ENCODE data around the gene HOXA9. TPM values are rescaled to one million over a fixed set of nuclear protein-coding genes. Genes with fewer than 3 reads are reported as not detected.

HOXA9 gene
- total RNA-seq, 2 donors from 2014 or later, result 14.7 to 57.0 TPM

DNA sequence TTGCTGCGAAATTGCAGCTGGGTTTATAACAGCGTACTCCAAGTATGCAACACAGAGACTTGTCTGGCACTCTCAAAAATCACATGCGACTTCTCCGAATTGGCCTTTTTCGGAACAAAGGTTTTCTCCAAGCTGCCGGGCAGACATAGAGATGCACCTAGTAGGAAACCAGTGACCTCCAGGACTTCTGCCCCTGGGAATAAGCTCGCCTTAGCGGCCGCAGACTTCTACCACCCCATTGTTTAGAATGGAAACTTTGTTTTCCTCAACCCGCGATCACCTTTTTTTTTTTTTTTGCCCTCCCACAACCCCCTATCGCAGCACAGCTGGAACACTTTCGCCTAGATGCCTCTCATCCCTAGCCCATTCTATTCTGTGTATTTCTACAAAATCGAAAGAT, 13.7 kb upstream of the HOXA9 start:
- intact Hi-C loops (cut with DNase I), result no loop called here
- TF ChIP-seq, protein P1, sequence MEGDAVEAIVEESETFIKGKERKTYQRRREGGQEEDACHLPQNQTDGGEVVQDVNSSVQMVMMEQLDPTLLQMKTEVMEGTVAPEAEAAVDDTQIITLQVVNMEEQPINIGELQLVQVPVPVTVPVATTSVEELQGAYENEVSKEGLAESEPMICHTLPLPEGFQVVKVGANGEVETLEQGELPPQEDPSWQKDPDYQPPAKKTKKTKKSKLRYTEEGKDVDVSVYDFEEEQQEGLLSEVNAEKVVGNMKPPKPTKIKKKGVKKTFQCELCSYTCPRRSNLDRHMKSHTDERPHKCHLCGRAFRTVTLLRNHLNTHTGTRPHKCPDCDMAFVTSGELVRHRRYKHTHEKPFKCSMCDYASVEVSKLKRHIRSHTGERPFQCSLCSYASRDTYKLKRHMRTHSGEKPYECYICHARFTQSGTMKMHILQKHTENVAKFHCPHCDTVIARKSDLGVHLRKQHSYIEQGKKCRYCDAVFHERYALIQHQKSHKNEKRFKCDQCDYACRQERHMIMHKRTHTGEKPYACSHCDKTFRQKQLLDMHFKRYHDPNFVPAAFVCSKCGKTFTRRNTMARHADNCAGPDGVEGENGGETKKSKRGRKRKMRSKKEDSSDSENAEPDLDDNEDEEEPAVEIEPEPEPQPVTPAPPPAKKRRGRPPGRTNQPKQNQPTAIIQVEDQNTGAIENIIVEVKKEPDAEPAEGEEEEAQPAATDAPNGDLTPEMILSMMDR (IDR thresholded peaks at IDR 0.05), result no peak
- no peak for TF ChIP-seq POLR2A (IDR thresholded peaks at IDR 0.05)
- no peak for TF ChIP-seq POLR2AphosphoS5 (IDR thresholded peaks at IDR 0.05)
- DNase-seq (ENCODE audit: low spot score), result no peak
- Histone ChIP-seq H3K9me3 (no peaks in the 10 kb centered on the region), H3K27me3 (replicated peaks; ENCODE audit: insufficient read depth) (no peaks in the 10 kb centered on the region), H3K4me1 (replicated peaks) (no peaks in the 10 kb centered on the region), H3K4me3 (peak overlapping the region; percentile 61 to 80), H3K27ac (peak overlapping the region; percentile 96), H3K36me3 (no peaks in the 10 kb centered on the region)
- WGBS, result 14% methylated on average over 14 of the region's 14 CpGs

DNA sequence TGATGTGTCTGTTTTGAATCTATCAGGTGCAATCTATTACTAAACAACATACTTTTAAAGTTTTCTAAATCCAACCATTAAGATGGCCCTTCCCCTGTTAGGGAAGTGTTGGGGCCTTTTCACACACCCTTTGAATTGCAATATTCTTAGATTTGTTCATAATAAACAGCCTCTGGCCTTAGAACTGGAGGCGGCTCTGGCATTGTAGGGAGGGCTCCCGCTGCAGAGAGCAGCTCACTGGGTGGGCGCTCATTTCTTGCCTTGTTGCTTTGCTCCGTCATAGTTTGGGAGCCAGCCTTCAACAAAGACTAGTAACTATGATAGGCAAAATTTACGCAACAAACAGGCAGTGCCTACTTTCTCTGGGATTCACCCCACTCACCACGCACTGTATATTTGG, 13.0 kb upstream of the HOXA9 start:
- no peaks in the 10 kb centered on the region for H3K9me3 ChIP-seq
- 30% methylated on average over 6 of the region's 6 CpGs for WGBS
- H3K27me3 ChIP-seq (replicated peaks; ENCODE audit: insufficient read depth), result no peaks in the 10 kb centered on the region
- DNase-seq (ENCODE audit: low spot score), result no peak
- H3K36me3 ChIP-seq, result no peaks in the 10 kb centered on the region
- no peaks in the 10 kb centered on the region for H3K4me1 ChIP-seq (replicated peaks)
- peak overlapping the region; percentile 61 to 80 for H3K4me3 ChIP-seq
- TF ChIP-seq POLR2A (IDR thresholded peaks at IDR 0.05) (no peak), POLR2AphosphoS5 (IDR thresholded peaks at IDR 0.05) (no peak)
- TF ChIP-seq, protein P1 (IDR thresholded peaks at IDR 0.05), result no peak
- peak overlapping the region; percentile 96 for H3K27ac ChIP-seq
- intact Hi-C loops (cut with DNase I), result no loop called here

DNA sequence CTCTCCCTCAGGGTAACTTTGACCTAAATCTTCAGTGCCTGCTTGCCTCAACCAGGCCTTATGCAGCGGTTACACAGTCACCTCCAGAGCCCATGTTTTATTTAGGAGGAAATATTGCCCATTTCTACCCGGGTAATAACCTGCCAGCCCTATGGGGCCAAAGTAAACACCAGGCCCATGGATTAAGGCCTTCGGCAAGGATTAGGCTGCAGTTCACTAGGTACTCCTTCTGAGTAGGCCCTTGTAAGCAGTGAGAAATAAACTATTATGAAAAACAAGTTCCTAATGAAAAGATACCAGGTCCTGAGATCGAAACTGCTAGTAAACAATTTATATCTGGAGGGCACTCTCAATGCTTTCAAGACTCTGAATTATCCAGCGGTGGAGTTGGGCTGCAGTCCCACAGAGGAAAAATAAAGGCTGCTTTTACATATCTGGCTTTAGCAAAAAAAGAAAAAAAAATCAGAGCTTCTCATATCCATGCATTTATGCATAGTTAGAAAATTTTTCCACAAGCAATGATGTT, 12.5 kb upstream of the HOXA9 start:
- intact Hi-C loops (cut with DNase I), result no loop called here
- DNase-seq (ENCODE audit: low spot score), result no peak
- no peaks in the 10 kb centered on the region for H3K9me3 ChIP-seq
- peak overlapping the region; percentile 61 to 80 for H3K4me3 ChIP-seq
- TF ChIP-seq POLR2A (IDR thresholded peaks at IDR 0.05), result no peak
- TF ChIP-seq, protein P1 (IDR thresholded peaks at IDR 0.05), result peak in 1 of 4 experiments; percentile 24
- H3K27ac ChIP-seq, result peak overlapping the region; percentile 96
- no peaks in the 10 kb centered on the region for H3K27me3 ChIP-seq (replicated peaks; ENCODE audit: insufficient read depth)
- H3K36me3 ChIP-seq, result no peaks in the 10 kb centered on the region
- WGBS, result 23% methylated on average over 5 of the region's 5 CpGs
- no peaks in the 10 kb centered on the region for H3K4me1 ChIP-seq (replicated peaks)

DNA sequence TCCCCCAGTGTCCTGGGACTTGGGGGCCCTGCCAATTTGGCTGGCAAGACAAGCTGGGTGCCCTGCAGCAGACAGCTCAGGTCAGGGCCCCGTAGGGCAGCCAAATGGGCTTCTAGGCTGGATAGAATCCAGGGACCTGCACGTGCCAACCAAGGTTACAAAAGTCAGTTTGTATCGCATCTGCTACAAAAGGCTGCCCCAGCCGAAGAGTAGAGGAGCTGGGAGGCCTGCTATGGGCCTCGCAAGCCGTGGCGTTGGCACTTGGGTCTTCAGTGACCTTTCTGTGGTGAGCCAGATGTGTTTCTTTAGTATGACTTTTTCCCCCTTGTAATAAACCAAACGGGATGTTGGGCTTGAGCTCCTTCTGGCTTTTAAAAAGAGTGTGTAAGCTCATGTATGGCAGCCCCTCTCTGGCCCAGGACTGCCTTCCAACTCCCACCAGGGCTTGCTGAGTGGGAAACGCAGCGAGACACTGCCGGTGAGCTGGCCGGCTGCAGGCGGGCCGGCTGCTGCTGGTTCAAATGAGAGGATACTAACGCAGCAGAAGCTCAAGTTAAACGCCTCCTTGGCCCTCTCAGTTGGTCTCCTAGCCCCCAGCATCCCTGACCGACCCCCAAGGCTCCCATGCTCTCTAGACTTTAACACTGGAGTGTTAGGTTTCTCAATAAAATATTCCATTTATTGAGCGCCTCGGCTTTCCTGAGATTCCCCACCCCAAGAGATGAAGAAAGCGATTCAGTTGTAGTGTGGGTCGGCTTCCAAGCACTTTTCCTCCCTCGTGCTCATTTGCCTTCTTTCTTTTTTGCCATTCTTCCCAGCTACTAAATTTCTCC, 11.8 kb upstream of the HOXA9 start:
- Histone ChIP-seq H3K36me3 (no peaks in the 10 kb centered on the region), H3K4me1 (replicated peaks) (no peaks in the 10 kb centered on the region), H3K9me3 (no peaks in the 10 kb centered on the region), H3K4me3 (peak overlapping the region; percentile 61 to 80), H3K27me3 (replicated peaks; ENCODE audit: insufficient read depth) (no peaks in the 10 kb centered on the region), H3K27ac (peak overlapping the region; percentile 96)
- no peak for DNase-seq (ENCODE audit: low spot score)
- TF ChIP-seq, protein P1 (IDR thresholded peaks at IDR 0.05), result no peak
- no peak for TF ChIP-seq POLR2A (IDR thresholded peaks at IDR 0.05)
- TF ChIP-seq POLR2AphosphoS5 (IDR thresholded peaks at IDR 0.05), result no peak
- WGBS, result 29% methylated on average over 22 of the region's 22 CpGs
- intact Hi-C loops (cut with DNase I), result no loop called here

DNA sequence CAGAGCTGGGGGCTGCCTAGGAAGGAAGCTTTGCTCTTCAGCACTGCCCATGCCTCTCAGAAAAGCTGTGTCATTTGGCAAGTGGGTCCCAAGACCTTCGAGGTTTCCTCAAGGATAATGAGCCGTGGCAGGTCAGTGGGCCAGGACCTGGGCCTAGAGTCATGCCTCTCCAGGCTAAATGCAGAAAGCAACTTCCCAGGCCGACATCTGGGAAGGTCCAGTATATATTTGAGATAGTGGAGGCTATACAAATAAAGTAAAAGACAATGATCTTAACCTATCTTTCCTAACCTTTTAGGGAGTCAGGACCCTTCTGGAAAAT, 11.1 kb upstream of the HOXA9 start:
- WGBS, result 34% methylated on average over 3 of the region's 3 CpGs

More for the DNA sequence above, 11.1 kb upstream of the HOXA9 start:
- no peak for DNase-seq (ENCODE audit: low spot score)
- H3K27ac ChIP-seq, result peak overlapping the region; percentile 96
- no peaks in the 10 kb centered on the region for H3K27me3 ChIP-seq (replicated peaks; ENCODE audit: insufficient read depth)
- intact Hi-C loops (cut with DNase I), result no loop called here
- no peaks in the 10 kb centered on the region for H3K36me3 ChIP-seq
- TF ChIP-seq POLR2A (IDR thresholded peaks at IDR 0.05), result no peak
- no peak for TF ChIP-seq POLR2AphosphoS5 (IDR thresholded peaks at IDR 0.05)
- TF ChIP-seq, protein P1 (IDR thresholded peaks at IDR 0.05), result no peak
- H3K4me1 ChIP-seq (replicated peaks), result no peaks in the 10 kb centered on the region
- H3K9me3 ChIP-seq, result no peaks in the 10 kb centered on the region
- H3K4me3 ChIP-seq, result peak overlapping the region; percentile 61 to 80
